Measurements from ENCODE around the gene ATP2A3.

GRCh38 chr17:3990386-3991127 lies 26.3 kb upstream of the ATP2A3 start:
- TF ChIP-seq, protein P1, sequence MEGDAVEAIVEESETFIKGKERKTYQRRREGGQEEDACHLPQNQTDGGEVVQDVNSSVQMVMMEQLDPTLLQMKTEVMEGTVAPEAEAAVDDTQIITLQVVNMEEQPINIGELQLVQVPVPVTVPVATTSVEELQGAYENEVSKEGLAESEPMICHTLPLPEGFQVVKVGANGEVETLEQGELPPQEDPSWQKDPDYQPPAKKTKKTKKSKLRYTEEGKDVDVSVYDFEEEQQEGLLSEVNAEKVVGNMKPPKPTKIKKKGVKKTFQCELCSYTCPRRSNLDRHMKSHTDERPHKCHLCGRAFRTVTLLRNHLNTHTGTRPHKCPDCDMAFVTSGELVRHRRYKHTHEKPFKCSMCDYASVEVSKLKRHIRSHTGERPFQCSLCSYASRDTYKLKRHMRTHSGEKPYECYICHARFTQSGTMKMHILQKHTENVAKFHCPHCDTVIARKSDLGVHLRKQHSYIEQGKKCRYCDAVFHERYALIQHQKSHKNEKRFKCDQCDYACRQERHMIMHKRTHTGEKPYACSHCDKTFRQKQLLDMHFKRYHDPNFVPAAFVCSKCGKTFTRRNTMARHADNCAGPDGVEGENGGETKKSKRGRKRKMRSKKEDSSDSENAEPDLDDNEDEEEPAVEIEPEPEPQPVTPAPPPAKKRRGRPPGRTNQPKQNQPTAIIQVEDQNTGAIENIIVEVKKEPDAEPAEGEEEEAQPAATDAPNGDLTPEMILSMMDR (IDR thresholded peaks at IDR 0.05; ENCODE audit: extremely low read depth in 1 of 2, insufficient read depth in 1 of 2, low read depth in 1 of 2, low read length in 2 of 2), result no peak
- TF ChIP-seq MAX (IDR thresholded peaks at IDR 0.05; ENCODE audit: insufficient read depth, insufficient read length) (no peak), POLR2A (IDR thresholded peaks at IDR 0.05; ENCODE audit: low read depth, low read length) (no peak), EZH2 (IDR thresholded peaks at IDR 0.05; ENCODE audit: borderline replicate concordance, low read depth, low read length, severe bottlenecking) (no peak), POLR2AphosphoS5 (IDR thresholded peaks at IDR 0.05; ENCODE audit: insufficient read depth, low read depth, low read length) (no peak), MYC (IDR thresholded peaks at IDR 0.05; ENCODE audit: low read depth, low read length) (no peak), JUN (IDR thresholded peaks at IDR 0.05; ENCODE audit: borderline replicate concordance, insufficient read depth, insufficient read length, low read depth) (no peak), FOS (IDR thresholded peaks at IDR 0.05; ENCODE audit: borderline replicate concordance, insufficient read depth, low read length) (no peak), GATA2 (IDR thresholded peaks at IDR 0.05; ENCODE audit: insufficient read depth, insufficient read length, low read depth, low read length) (no peak)
